ENCODE results near the gene ZNF436. TPM values are rescaled to one million over a fixed set of nuclear protein-coding genes. Genes with fewer than 3 reads are reported as not detected.

Gene ZNF436
- total and polyA plus RNA-seq, 7 donors = 4.2 to 41.3 (median 14.5) TPM

DNA sequence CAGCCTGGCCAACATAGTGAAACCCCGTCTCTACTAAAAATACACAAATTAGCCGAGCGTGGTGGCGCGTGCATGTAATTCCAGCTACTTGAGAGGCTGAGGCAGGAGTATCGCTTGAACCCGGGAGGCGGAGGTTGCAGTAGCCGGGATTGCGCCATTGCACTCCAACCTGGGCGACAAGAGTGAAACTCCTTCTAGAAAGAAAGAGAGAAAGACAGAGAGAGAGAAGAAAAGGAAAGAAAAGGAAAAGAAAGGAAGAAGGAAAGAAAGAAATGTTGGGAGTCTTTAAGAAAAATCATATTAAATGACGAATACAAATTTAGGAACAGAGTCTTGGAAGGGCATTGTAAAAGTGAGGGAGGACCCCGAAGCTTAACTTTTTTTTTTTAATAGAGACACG, 23.7 kb downstream of the ZNF436 start:
- 97% methylated on average over 14 of the region's 14 CpGs for WGBS, 2 donors
- Histone ChIP-seq H3K4me3 (no peak overlapping the region), H3K27ac (peak overlapping the region in 1 of 4 donors; percentile 98), H3K36me3 (no peaks in the 10 kb centered on the region), H3K9me3 (no peaks in the 10 kb centered on the region), H3K4me1 (peaks cover 0 to 32% (median 28%) of the 10 kb centered on the region in 4 donors), H3K27me3 (no peaks in the 10 kb centered on the region)
- intact Hi-C loops (cut with DNase I) = loop anchor here (2.0 to 5.0 kb wide), 3 partner anchors 59 to 136 kb away; partner anchors contain the start of gene ASAP3
- DNase-seq = no peak
- TF ChIP-seq, protein P1, sequence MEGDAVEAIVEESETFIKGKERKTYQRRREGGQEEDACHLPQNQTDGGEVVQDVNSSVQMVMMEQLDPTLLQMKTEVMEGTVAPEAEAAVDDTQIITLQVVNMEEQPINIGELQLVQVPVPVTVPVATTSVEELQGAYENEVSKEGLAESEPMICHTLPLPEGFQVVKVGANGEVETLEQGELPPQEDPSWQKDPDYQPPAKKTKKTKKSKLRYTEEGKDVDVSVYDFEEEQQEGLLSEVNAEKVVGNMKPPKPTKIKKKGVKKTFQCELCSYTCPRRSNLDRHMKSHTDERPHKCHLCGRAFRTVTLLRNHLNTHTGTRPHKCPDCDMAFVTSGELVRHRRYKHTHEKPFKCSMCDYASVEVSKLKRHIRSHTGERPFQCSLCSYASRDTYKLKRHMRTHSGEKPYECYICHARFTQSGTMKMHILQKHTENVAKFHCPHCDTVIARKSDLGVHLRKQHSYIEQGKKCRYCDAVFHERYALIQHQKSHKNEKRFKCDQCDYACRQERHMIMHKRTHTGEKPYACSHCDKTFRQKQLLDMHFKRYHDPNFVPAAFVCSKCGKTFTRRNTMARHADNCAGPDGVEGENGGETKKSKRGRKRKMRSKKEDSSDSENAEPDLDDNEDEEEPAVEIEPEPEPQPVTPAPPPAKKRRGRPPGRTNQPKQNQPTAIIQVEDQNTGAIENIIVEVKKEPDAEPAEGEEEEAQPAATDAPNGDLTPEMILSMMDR (IDR thresholded peaks at IDR 0.05) = no peak
- TF ChIP-seq POLR2AphosphoS5 (IDR thresholded peaks at IDR 0.05) = no peak
- no peak for TF ChIP-seq EP300 (IDR thresholded peaks at IDR 0.05)
- no peak for TF ChIP-seq POLR2A (IDR thresholded peaks at IDR 0.05)

DNA sequence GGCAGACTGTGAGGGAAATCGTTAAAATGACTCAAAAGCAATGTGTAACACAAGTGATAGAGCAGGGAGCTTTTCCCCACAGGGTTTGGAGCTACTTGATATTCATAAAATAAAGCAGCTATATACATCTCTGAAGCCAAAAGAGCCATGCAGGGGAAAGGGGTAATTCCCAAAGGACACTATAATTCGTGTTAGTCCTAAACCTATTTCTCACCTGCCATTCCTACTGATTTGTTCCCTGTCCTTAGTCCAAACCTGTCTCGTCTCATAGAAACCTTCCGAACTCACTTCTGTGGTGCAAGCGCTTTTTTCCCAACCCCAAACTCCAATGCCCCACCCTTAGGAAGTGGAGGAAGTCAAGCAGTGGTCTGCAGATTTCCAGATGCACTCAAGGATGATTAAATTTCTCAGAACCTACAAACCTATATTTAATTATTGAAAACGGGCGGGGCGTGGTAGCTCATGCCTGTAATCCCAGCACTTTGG, 24.6 kb downstream of the ZNF436 start:
- H3K4me3 ChIP-seq = peak overlapping the region; percentile 68 to 92 (median 84)
- H3K27me3 ChIP-seq = no peaks in the 10 kb centered on the region
- TF ChIP-seq, protein P1 (IDR thresholded peaks at IDR 0.05) = no peak
- TF ChIP-seq EP300 (IDR thresholded peaks at IDR 0.05) (no peak), POLR2A (IDR thresholded peaks at IDR 0.05) (no peak), POLR2AphosphoS5 (IDR thresholded peaks at IDR 0.05) (no peak)
- peak overlapping the region; percentile 91 to 99 (median 98) for H3K27ac ChIP-seq
- intact Hi-C loops (cut with DNase I) = loop anchor here (1.0 to 5.0 kb wide), 4 partner anchors 23 to 137 kb away; partner anchors contain the start of gene ASAP3
- DNase-seq = no peak
- no peaks in the 10 kb centered on the region for H3K9me3 ChIP-seq
- H3K4me1 ChIP-seq = peaks cover 0 to 41% (median 37%) of the 10 kb centered on the region in 4 donors
- WGBS, 2 donors = 24 to 35% methylated on average over 8 of the region's 8 CpGs
- no peaks in the 10 kb centered on the region for H3K36me3 ChIP-seq

DNA sequence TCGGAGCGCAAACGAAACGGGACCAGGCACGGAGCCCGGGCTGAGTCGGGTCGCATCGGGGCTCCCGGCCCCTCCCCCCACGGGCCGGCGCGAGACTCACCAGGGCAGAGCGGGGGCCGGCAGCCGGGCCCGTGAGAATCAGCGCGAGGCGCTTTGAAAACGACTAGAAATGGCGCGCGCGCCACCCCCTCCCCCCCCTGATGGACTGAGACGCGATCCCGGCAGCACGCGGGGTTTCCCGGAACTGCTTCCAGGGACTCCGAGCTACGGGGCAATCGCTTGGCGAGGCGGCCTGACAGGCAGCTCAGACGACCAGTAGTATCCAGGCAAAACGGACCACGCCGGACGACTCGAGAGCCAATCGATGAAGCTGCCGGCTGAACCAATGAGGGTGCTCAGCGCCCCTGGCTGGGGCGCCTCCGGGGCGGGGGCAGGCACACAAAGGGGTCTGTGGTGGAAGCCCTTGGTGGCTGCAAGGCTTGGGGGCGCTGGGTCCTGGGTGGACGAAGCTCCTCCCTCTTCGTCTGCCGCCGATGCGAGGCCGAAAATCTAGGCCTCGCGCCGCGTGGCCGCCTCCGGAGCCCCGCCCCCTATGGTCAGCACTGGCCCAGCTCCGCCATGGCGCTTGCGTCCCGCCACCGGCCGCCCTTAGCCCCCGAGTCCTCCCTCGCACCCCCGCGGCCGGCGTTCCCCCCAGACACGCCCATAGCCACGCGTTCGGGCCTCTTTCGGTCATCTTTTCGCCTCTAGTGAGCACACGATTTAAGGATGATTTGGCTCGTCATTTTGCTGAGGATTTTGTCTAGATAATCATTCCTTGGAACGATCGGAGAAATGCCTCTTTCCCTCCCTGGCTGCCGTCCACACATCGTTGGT, 25.3 kb downstream of the ZNF436 start, which contains the start of gene HNRNPR:
HNRNPR (minus strand) TSS at position 174 of the 876 bp plus-strand sequence. CDS start 3,276 bp downstream, outside the sequence.
- H3K4me1 ChIP-seq = peaks cover 0 to 48% (median 44%) of the 10 kb centered on the region in 4 donors
- TF ChIP-seq POLR2AphosphoS5 (IDR thresholded peaks at IDR 0.05) (peak; percentile 23 to 84 (median 76)), EP300 (IDR thresholded peaks at IDR 0.05) (no peak), POLR2A (IDR thresholded peaks at IDR 0.05) (peak; percentile 83)
- TF ChIP-seq, protein P1 (IDR thresholded peaks at IDR 0.05) = no peak
- intact Hi-C loops (cut with DNase I) = loop anchor here (1.0 to 2.0 kb wide), 3 partner anchors 24 to 78 kb away; no protein-coding TSS in a partner anchor
- no peaks in the 10 kb centered on the region for H3K9me3 ChIP-seq
- 0% methylated on average over 87 of the region's 87 CpGs for WGBS, 2 donors
- peak; percentile 100 for DNase-seq
- no peaks in the 10 kb centered on the region for H3K27me3 ChIP-seq
- H3K36me3 ChIP-seq = no peaks in the 10 kb centered on the region
- H3K4me3 ChIP-seq = peak within 1 kb of the TSS; percentile 68 to 92 (median 84)
- H3K27ac ChIP-seq = peak within 1 kb of the TSS; percentile 91 to 99 (median 98)

DNA sequence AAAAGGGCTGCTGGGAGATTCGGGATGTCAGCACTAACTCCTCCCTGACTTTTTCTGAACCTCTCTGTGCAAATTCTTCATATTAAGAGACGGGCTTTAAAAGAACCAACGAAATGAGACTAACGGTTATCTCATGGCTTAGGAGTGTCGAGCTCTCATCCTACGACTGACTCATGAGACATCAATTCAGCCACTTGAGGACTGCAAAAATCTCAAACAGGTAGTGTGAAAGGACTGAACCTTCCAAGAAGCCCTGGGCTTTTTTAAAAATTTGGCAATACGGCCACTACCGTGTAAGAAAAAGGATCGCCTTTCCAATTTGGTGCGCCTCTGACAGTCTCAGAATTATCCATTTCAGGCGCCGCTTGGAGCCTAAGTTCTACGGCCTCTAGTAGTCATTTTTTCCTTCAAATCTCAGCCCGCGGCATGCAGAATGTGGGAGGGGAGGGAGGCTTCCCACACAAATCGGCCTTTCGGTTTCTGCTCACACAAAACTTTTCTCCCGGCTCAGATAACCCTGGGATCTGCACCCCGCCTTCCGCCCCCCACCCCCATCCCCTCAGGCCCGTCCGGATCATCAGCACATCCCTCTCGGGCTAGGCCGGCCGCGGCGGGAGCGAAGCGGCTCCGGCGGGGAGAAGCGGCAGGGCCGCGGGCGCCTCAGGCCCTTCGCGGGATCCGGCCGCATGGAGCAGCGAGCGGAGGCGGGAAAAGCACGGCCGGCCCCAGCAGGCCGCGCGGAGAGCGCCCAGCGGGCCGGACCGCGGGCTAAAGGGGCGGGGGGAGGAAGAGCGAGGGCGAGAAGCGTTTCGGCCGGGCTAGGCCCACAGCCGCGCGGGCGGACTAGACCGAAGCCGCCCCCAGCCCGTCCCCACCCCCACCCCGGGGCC, 26.2 kb downstream of the ZNF436 start:
- TF ChIP-seq, protein P1 (IDR thresholded peaks at IDR 0.05) = no peak
- TF ChIP-seq EP300 (IDR thresholded peaks at IDR 0.05) (no peak), POLR2A (IDR thresholded peaks at IDR 0.05) (no peak), POLR2AphosphoS5 (IDR thresholded peaks at IDR 0.05) (peak in 2 of 4 donors; percentile 12 to 54)
- peak overlapping the region; percentile 68 to 92 (median 84) for H3K4me3 ChIP-seq
- H3K4me1 ChIP-seq = peaks cover 0 to 57% (median 53%) of the 10 kb centered on the region in 4 donors
- peak; percentile 70 for DNase-seq
- peak overlapping the region; percentile 91 to 99 (median 98) for H3K27ac ChIP-seq
- no peaks in the 10 kb centered on the region for H3K9me3 ChIP-seq
- H3K36me3 ChIP-seq = no peaks in the 10 kb centered on the region
- WGBS, 2 donors = 0% methylated on average over 66 of the region's 66 CpGs
- H3K27me3 ChIP-seq = no peaks in the 10 kb centered on the region
- intact Hi-C loops (cut with DNase I) = loop anchor here (1.0 to 2.0 kb wide), 3 partner anchors 25 to 79 kb away; no protein-coding TSS in a partner anchor

Measured in sigmoid colon (tissue), 7 donors.